Neural progenitor cell (in vitro differentiated cells): ENCODE data around the gene CKLF.

ENCODE experiments used
- CTCF ChIP-seq: fragments of 200-600 bp; sonication (generic); IDR thresholded peaks from 2 replicates; pipeline ENCODE4 v1.5.1; 2017; ENCODE audit warnings: antibody characterized with exemption, mild to moderate bottlenecking
- EZH2 ChIP-seq: fragments of 200-600 bp; sonication (generic); IDR thresholded peaks from 2 replicates; pipeline ENCODE4 v1.6.1; 2017; ENCODE audit warnings: antibody characterized with exemption, mild to moderate bottlenecking, moderate library complexity
- EZH2phosphoT487 ChIP-seq: fragments of 200-600 bp; sonication (generic); IDR thresholded peaks from 2 replicates; pipeline ENCODE4 v1.6.1; 2017; ENCODE audit warnings: antibody characterized with exemption

DNA sequence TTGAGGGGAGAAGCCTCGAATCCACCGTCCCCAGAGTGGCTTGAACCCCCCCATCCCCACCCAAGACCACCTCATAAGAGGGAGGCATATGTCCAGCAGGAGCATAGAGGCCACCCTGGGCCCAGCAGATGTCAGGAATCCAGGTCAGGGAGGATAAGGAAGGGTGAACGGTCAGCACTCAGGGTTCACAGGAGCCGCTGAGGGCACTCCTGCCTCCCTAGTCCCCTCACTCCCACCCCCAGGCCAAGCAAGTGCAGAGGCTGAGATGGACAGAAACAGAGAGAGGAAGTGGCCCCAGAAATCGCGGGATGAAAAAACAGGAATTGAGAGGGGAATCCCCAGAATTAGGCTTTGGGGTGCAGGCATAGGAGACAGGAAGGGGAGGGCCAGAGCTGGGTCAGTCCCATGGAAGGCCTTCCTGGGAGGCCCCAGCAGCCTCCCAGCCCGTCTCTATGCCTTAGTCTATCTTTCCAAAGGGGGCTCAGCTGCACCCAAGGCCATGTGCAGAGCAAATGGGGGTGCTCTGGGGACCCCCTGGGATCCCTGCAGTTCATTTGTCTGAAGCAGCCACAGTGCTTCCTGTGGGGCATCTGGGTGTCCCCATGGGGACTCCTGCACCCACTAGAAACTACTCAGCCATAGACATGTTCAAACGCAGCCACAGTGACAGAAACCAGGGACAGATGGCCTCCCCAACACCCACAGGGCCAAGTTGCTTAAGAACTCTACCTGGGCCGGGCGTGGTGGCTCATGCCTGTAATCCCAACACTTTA lies 53.8 kb downstream of the CKLF start:
- TF ChIP-seq EZH2 (no peak), CTCF (no peak), EZH2phosphoT487 (no peak)
